ES-I3 (cell line): Measurements from ENCODE around the gene ZDHHC23.

Experiments
- H3K36me3 ChIP-seq: 2 replicates; pipeline ENCODE4 v1.6.1; 2013; ENCODE audit warnings: mild to moderate bottlenecking, low read length, control low read depth, moderate library complexity; ENCODE audit not compliant: insufficient read depth
- H3K4me1 ChIP-seq: 2 replicates; pipeline ENCODE4 v1.6.1; 2013; ENCODE audit warnings: mild to moderate bottlenecking, control low read depth, low read length; ENCODE audit not compliant: insufficient read depth
- H3K9ac ChIP-seq: 2 replicates; pipeline ENCODE4 v1.6.1; 2013; ENCODE audit warnings: low read depth, mild to moderate bottlenecking, low read length, moderate library complexity
- H3K9me3 ChIP-seq: 2 replicates; pipeline ENCODE4 v1.6.1; 2013; ENCODE audit warnings: mild to moderate bottlenecking, low read length, moderate library complexity; ENCODE audit not compliant: control insufficient read depth, insufficient read depth

Gene ZDHHC23

GRCh38 chr3:113947372-113948014 is at the start of gene ZDHHC23:
Gene ZDHHC23 (plus strand): TSS chr3:113948013. CDS start chr3:113948803, 790 bp downstream.
- Histone ChIP-seq H3K36me3 (no peaks in the 10 kb centered on the region), H3K9me3 (no peaks in the 10 kb centered on the region), H3K9ac (peak within 1 kb of the TSS; percentile 71), H3K4me1 (peaks cover 5% of the 10 kb centered on the region; the same call in 1 of the 2 replicates)

- Histone ChIP-seq H3K9me3 (no peaks in the 10 kb centered on the region), H3K9ac (no peak overlapping the region), H3K4me1 (peaks cover 9% of the 10 kb centered on the region; the same call in 1 of the 2 replicates), H3K36me3 (no peaks in the 10 kb centered on the region)
Measured at GRCh38 chr3:113898892-113899291, 48.9 kb upstream of the ZDHHC23 start.

- H3K9ac ChIP-seq: no peak overlapping the region
- no peaks in the 10 kb centered on the region for H3K9me3 ChIP-seq
- H3K36me3 ChIP-seq: no peaks in the 10 kb centered on the region
Measured at GRCh38 chr3:113906568-113907140, 41.2 kb upstream of the ZDHHC23 start.

GRCh38 chr3:113908133-113908532 is 39.7 kb upstream of the ZDHHC23 start:
- H3K4me1 ChIP-seq: no peaks in the 10 kb centered on the region
- no peaks in the 10 kb centered on the region for H3K9me3 ChIP-seq
- no peak overlapping the region for H3K9ac ChIP-seq
- no peaks in the 10 kb centered on the region for H3K36me3 ChIP-seq

More at GRCh38 chr3:113906568-113907140, 41.2 kb upstream of the ZDHHC23 start:
- H3K4me1 ChIP-seq: no peaks in the 10 kb centered on the region

- no peak overlapping the region for H3K9ac ChIP-seq
- no peaks in the 10 kb centered on the region for H3K9me3 ChIP-seq
- H3K36me3 ChIP-seq: no peaks in the 10 kb centered on the region
- H3K4me1 ChIP-seq: no peaks in the 10 kb centered on the region
Measured at GRCh38 chr3:113910966-113911365, 36.8 kb upstream of the ZDHHC23 start.

GRCh38 chr3:113912552-113913236 is 35.1 kb upstream of the ZDHHC23 start:
- Histone ChIP-seq H3K9me3 (no peaks in the 10 kb centered on the region), H3K4me1 (no peaks in the 10 kb centered on the region), H3K36me3 (no peaks in the 10 kb centered on the region), H3K9ac (no peak overlapping the region)

- no peaks in the 10 kb centered on the region for H3K4me1 ChIP-seq
- no peaks in the 10 kb centered on the region for H3K36me3 ChIP-seq
- H3K9me3 ChIP-seq: no peaks in the 10 kb centered on the region
- H3K9ac ChIP-seq: no peak overlapping the region
Measured at GRCh38 chr3:113914646-113915045, 33.2 kb upstream of the ZDHHC23 start.

GRCh38 chr3:113927556-113927955 is 20.3 kb upstream of the ZDHHC23 start:
- peaks cover 4% of the 10 kb centered on the region for H3K4me1 ChIP-seq
- H3K9me3 ChIP-seq: no peaks in the 10 kb centered on the region
- no peaks in the 10 kb centered on the region for H3K36me3 ChIP-seq
- H3K9ac ChIP-seq: no peak overlapping the region

- peaks cover 8% of the 10 kb centered on the region; the same call in 1 of the 2 replicates for H3K4me1 ChIP-seq
- peak overlapping the region; percentile 71 for H3K9ac ChIP-seq
- no peaks in the 10 kb centered on the region for H3K9me3 ChIP-seq
- no peaks in the 10 kb centered on the region for H3K36me3 ChIP-seq
Measured at GRCh38 chr3:113946831-113947230, 982 bp upstream of the ZDHHC23 start.

GRCh38 chr3:113948015-113948917 is 453 bp downstream of the ZDHHC23 start:
- no peaks in the 10 kb centered on the region for H3K4me1 ChIP-seq
- no peaks in the 10 kb centered on the region for H3K9me3 ChIP-seq
- peak overlapping the region; percentile 71 for H3K9ac ChIP-seq
- no peaks in the 10 kb centered on the region for H3K36me3 ChIP-seq

GRCh38 chr3:113952921-113953320 is 5.1 kb downstream of the ZDHHC23 start:
- Histone ChIP-seq H3K9ac (no peak overlapping the region), H3K36me3 (no peaks in the 10 kb centered on the region; the same call in 1 of the 2 replicates), H3K9me3 (no peaks in the 10 kb centered on the region), H3K4me1 (no peaks in the 10 kb centered on the region)

GRCh38 chr3:113953677-113954076 is 5.9 kb downstream of the ZDHHC23 start:
- no peak overlapping the region for H3K9ac ChIP-seq

GRCh38 chr3:113954091-113954685 is 6.4 kb downstream of the ZDHHC23 start:
- Histone ChIP-seq H3K9ac (no peak overlapping the region), H3K9me3 (no peaks in the 10 kb centered on the region), H3K36me3 (no peaks in the 10 kb centered on the region; the same call in 1 of the 2 replicates), H3K4me1 (no peaks in the 10 kb centered on the region)

More at GRCh38 chr3:113953677-113954076, 5.9 kb downstream of the ZDHHC23 start:
- Histone ChIP-seq H3K36me3 (no peaks in the 10 kb centered on the region; the same call in 1 of the 2 replicates), H3K9me3 (no peaks in the 10 kb centered on the region), H3K4me1 (no peaks in the 10 kb centered on the region)

- no peaks in the 10 kb centered on the region for H3K36me3 ChIP-seq
- H3K9ac ChIP-seq: no peak overlapping the region
- no peaks in the 10 kb centered on the region for H3K9me3 ChIP-seq
- peaks cover 5% of the 10 kb centered on the region; the same call in 1 of the 2 replicates for H3K4me1 ChIP-seq
Measured at GRCh38 chr3:113963879-113964278, 16.1 kb downstream of the ZDHHC23 start.
